NB4 (cell line): ENCODE results near the gene FAM216A.

Source experiments
- CTCF ChIP-seq: IDR thresholded peaks from one replicate; pipeline ENCODE4 v1.5.1; 2012; ENCODE audit warnings: low read depth, low read length
- MAX ChIP-seq: IDR thresholded peaks from 2 replicates; pipeline ENCODE4 v1.6.1; 2011; ENCODE audit warnings: low read depth, low read length
- MYC ChIP-seq: IDR thresholded peaks from 2 replicates; pipeline ENCODE4 v1.6.1; 2011; ENCODE audit warnings: low read depth, low read length
- POLR2A ChIP-seq: IDR thresholded peaks from 2 replicates; pipeline ENCODE4 v1.6.1; 2011; ENCODE audit warnings: mild to moderate bottlenecking; ENCODE audit not compliant: insufficient read length; ENCODE audit errors: extremely low read depth

GRCh38 chr12:110536834-110537604, 68.4 kb downstream of the FAM216A start:
- TF ChIP-seq CTCF (no peak), POLR2A (no peak), MAX (no peak), MYC (no peak)
